ENCODE data around the gene CIAO2A.

GRCh38 chr15:64058279-64058678, 35.4 kb downstream of the CIAO2A start:
- TF ChIP-seq HNF4G (IDR thresholded peaks at IDR 0.05) (no peak), CTCF (IDR thresholded peaks at IDR 0.05; ENCODE audit: low read depth, low read length, missing input control) (no peak), GABPA (IDR thresholded peaks at IDR 0.05 in 1 of 2, conservative IDR thresholded peaks at IDR 0.05 in 1 of 2) (no peak), NR2F2 (IDR thresholded peaks at IDR 0.05) (no peak), ZBTB33 (IDR thresholded peaks at IDR 0.05) (no peak), JUND (IDR thresholded peaks at IDR 0.05) (no peak), EGR1 (IDR thresholded peaks at IDR 0.05; ENCODE audit: low read depth in 2 of 2) (no peak), RAD21 (IDR thresholded peaks at IDR 0.05) (no peak), SP1 (IDR thresholded peaks at IDR 0.05) (no peak), RXRA (IDR thresholded peaks at IDR 0.05) (no peak), TAF1 (conservative IDR thresholded peaks at IDR 0.05) (no peak), ATF3 (IDR thresholded peaks at IDR 0.05) (no peak)

Measured in liver (tissue), 3 donors.